D341Med (cell line): ENCODE results near the gene SHANK1.
A peak's percentile ranks its signal among the peaks of the same experiment; 100 is the strongest.

Experiments
- DNase-seq: peaks from one replicate; pipeline ENCODE4 v3.0.0; 2012; ENCODE audit warnings: low spot score

SHANK1 gene

DNA sequence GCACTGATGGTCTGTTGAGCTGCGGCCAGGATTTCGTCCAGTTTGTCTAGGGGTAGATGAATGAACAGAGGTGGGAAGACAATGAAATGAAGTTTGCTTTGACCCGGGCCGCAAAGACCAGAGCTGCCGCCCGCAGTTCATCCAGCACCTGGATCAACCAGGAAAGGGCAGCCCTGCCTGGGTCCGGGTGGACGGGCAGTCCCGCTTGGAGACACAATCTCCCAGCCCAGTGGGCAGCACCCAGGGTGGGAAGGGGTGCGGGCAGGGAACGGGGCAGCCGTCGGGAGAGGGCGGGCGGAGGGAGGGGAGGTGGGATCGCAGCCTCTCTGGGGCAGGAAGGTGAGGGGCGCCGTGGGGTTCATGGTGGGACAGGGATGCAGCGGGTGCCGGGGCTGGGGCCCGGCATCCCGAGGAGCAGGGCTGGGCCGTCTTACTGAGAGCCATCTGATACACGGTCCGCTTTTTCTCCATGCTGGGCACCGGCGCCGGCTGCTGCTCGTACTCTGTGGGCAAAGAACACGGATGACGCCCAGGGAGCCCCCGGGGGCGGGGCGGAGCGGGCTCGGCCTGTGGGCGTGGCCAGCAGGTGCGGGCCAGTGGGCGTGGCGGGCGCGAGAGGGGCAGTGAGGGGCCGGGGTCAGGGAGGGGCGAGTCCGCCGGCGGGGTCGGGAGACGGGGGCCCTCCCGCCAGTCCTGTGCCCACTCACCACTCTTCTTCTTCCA lies 33.1 kb downstream of the SHANK1 start:
- DNase-seq, result no peak

DNA sequence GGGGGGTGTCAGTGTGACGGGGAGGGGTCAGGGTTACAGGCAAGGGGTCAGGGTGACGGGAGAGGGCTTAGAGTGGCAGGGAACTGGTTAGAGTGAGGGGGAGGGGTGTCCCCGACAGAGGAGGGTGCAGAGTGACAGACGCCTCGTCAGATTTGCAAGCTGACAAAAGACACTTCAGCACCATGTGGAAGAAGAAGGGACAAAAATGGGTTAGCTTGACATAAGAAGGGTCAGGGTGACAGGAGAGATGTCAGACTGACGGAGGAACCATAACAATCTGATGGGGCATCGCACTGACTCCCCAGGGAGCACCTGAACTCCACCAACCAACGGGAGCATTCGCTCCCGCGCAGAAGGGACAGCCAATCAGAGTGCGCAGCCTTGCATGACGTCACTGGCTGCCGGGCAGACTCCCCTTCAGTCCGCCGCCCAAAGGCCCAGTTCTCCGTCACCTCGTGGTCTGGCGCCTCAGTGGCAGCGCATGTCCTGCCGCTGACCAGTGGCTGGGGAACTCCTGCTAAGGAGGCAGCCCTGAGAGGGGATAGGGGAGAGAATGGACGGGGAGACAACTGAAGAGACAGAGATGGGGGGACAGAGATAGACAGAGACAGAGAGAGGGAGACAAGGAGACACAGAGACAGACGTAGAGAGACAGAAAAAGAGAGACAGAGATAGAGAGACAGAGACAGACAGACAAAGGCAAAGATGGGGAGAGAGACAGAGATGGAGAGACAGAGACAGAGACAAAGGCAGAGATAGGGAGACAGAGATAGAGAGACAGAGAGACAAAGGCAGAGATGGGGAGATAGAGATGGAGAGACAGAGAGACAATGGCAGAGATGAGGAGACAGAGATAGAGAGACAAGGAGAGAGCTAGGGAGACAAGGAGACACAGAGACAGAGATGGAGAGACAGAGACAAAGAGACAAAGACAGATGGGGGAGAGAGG lies 40.2 kb downstream of the SHANK1 start:
- DNase-seq, result peak; percentile 94

DNA sequence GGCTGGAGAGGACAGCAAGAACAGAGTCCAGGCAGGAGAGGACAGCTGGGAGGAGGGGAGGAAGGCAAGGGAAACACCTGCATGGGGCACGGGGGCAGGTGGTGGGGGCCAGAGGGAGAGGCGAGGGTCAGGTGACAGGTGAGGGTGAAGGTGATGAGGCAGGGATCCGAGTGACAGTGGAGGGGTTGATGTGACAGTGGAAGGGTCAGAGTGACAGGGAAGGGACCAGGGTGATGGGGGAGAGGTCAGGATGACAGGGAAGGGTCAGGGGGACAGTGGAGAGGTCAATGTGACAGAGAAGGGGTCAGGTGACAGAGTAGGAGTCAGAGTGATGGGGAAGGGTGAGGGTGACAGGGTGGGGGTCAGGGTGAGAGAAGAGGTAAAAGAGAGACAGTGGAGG lies 41.3 kb downstream of the SHANK1 start:
- DNase-seq, result no peak

DNA sequence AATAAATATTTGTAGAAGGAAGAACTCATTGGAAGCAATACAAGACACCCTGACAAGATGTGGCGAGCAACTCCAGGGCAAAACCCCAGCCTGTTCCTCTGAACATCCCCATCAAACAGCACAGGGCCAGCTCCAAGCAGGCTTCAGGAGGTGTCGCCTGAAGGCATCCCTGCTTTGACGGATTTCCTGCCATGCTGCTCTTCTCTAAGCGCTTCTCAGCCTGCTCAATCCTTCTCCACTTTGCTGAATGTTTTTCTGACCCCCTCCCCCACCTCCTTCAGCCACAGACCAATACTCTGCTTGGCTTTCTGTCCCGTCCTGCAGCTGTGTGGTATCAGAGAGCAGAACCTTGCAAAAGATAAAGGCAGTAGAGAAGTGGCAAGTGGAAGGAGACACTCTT lies 42.0 kb downstream of the SHANK1 start:
- no peak for DNase-seq

DNA sequence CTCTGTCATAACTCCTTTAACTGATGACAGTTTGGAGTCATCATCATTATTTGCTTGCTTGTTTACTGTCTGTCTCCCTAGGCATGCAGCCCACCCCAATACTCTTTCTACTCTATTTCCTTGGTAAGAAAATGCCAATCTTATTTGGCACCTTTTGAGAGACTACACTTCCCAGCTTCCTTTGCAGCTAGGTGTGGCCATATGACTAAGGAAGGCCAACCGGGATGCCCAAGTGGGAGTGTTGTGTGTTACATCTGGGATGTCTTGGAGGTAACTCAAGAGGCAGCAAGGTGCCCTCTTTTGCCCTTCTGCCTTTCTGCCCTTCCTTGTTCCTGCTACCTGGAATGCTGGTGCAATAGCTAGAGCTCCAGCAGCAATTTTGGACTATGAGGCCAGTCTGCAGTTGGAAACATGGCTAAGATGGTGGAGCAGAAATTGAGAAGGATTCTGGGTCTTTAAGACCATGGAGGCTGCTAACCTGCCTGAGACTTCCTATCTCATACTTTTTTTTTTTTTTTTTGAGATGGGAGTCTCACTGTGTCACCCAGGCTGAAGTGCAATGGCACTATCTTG lies 42.9 kb downstream of the SHANK1 start:
- no peak for DNase-seq

DNA sequence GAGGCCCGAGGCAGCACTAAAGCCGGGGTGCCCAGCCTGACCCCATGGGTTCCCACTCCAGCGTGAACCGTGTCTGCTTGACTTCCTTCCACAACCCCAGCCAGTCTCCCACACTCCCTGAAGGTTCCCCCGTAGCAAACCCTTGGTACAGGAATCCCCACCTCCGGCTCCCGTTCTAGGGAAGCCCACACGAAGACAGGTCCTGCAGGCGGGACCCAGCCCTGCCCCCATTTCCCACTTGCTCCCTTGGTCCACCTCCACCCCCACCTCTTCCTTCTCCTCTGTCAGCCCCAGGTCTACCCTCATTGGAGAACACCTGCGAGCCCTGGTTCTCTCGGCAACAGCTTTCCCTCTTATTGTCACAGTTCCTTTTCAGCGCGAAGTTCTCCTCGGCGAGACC lies 46.5 kb downstream of the SHANK1 start:
- DNase-seq, result no peak

DNA sequence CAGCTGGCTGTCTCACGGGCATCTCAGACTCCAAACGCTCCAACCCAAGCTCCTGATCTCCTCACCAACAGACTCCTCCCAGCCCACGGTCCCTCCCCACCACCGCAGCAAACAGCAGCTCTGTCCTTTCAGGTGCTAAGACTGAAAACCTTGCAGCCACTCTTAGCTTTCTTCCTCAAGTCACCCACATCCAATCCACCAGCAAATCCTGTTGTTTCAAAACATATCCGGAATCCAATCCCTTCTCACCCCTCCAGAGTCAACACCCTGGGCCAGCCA lies 49.6 kb downstream of the SHANK1 start:
- DNase-seq, result no peak

DNA sequence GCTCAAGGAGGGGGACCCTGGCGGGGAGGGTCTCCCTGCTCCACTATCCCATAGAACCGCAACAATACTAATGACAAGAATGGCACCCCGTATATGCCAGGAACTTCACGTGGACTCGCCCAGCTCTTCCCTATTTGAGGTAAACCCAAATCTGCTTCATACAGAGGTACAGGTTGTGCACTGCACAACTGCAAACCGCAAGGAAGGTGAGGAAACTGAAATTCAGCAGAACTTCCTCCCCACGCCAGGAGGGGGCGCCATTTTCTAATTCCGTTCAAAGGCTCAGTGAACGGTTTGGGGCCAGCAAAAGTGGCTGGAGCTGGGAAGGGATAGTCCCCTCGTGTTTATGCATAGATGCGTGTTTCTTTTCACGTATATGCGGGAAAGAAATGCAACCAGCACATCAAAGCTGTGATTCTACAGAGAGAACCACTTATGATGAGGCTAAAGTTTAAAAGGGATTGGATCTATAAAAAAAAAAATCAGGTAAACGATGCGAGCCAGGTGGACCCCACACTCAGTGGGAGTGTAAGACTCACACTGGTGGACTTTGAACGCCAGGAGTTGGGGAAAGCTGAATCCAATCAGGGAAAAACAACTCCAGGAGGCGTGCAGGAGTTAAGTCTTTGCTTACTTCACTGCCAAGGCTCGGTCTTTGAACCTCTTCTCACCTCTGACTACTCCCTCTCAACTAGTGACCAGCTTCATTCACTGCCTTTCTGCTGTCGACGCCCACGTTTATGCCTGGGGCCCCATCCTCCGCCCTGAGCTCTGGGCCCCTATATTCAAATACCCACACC lies 50.1 kb downstream of the SHANK1 start:
- peak; percentile 64 for DNase-seq

DNA sequence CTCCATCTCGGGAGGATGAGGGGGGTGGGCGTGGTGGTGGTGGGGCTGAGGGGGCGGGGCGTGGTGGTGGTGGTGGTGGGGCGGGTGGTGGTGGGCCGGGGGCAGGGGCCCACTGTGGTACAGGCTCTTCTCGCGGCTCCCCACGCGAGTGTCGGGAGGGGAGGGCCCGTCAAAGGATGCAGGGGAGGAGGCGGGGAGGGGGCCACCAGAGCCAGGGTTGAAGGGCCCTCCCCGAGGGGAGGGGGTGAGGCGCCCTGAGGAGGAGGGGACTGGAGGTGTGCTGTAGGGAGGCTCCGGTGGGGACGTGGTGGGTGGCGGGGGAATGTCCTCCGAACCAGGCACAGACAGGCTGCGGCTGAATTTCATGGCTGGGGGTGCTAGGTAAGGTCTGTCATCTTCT lies 50.7 kb downstream of the SHANK1 start:
- DNase-seq, result no peak

DNA sequence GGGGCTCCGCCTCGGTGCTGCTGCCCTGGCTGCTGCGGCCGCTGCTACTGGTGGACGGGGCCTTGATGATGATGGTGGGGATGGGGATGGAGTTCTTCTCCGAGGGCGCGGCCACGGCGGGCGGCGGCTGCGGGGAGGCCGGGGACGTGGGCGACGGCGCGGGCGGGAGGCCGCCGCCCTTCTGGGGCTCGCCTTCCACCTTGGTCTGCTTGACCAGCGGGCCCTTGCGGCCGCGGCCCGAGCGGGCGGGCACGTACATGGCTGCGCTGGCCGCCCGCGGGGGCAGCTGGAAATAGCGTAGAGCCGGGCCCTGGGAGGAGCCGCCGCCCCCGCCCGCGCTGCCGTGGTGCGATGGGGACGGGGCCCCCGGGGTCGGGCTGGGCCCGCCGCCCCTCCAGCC lies 51.2 kb downstream of the SHANK1 start:
- no peak for DNase-seq

DNA sequence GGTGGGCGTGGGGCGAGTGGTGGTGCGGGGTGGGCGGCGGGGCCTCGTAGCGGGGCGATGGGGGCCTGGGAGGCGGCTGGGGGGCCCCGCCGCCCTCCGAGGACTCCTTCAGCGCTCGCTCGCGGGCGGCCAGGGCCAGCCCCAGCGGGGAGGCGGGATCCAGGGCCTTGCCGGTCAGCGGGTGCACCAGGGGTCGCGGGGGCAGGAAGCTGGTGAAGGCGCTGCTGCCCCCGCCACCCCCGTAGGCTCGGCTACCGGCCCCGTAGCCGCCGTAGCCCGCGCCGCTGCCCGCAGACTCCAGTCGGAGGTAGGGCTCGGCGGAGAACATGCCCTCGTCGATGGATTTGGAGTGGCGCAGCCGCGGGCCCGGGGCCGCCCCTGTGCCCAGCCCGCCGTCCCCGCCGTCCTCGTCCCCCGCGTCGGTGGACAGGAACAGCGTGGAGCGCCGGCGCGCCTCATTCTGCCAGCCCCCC lies 51.8 kb downstream of the SHANK1 start:
- no peak for DNase-seq

DNA sequence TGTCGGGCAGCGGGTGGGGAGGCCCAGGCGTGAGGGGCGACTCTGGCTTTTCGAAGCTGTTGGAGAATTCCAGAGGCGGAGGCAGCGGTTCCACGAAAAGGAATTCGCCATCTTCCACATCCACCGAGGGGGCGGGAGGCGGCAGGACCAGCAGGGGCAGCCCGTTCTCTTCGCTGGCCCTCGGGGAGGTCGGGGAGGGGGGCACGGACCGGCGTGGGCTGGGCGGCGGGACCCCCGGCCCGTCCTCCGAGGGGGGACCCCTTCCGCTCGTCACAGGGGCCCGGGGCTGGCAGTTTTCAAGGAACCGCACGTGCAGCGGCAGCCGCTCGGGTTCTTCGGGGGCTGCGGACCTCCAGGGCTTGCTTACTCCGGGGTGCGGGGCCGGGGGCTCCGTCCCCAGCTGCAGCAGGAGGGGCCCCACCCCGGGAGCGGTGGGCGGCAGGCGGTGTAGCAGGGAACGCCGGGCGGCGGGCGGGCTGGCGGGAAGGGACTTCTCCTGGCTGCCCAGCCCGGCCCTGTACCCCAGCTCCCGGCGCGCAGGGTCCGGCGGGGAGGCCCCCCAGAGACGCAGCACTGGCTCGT lies 52.3 kb downstream of the SHANK1 start:
- no peak for DNase-seq

DNA sequence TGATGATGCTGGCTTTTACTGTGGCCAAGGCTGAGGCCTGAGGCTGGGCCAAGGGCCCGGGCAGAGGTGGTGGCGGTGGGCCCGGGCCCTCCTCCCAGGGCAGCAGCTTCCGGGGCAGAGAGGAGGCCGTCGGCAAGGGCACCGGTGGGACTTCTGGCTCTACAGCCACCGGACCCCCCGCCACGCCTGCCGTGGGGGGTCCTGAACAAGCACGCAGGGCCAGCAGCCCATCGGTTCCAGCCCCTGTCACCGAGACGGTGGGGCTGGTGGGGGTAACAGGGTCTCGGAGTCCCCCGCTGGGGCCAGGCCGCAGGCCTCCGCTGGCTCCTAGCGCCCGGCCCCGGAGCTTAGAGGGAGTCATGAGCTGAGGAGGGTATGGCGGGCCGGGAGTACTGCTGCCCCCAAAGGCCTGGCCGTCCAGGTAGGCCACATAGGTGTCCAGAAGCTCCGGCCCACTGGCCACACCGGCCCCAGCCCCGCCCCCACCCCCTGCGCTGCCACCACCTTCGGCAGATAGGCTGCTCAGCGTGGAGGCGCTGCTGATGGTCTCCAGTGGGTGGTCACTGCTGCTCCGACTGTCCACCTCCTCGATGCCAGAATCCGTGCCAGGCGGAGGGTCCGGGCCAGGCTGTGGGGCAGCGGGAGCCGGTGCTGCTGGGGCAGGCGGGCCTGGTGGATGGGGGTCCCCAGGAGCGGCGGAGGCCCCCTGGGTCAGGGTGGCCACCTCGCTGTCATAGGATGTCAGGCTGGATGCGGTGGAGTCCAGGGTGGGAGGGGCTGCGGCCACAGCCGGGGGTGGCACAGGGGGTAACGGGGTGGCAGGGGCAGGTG lies 53.0 kb downstream of the SHANK1 start:
- DNase-seq, result no peak

DNA sequence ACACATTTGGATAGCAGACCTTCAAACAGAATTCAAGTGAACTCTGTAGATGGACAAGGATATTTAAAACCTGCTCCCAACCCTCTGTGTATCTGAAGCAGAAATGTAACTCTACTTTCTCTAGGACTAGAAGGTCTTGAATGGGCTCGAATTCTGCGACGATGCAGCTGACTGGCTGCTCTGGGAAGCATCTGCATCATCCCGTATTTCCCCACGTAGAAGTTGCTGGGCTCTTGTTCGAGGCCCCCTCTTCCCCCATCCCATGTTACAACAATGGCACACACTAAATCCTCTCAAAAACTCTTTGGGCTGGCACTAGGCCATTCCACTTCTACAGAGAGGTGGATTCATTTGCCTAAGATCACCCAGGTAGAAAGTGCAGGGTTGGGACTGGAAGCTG lies 55.4 kb downstream of the SHANK1 start:
- DNase-seq, result no peak

DNA sequence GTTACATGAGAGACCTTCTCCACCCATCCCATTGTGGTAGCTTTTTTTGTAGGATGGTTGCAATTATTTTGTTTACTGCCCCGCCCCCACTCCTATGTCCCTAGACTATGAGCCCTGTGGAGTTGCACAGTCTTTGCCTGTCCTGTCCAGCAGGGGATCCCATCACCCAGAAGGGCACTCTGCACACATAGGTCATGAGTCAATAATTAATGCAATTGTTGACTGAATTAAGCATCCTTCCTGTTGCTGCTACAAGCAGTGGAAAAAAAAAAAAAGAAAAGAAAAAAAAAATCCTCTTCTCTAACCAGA lies 56.2 kb downstream of the SHANK1 start:
- DNase-seq, result no peak

DNA sequence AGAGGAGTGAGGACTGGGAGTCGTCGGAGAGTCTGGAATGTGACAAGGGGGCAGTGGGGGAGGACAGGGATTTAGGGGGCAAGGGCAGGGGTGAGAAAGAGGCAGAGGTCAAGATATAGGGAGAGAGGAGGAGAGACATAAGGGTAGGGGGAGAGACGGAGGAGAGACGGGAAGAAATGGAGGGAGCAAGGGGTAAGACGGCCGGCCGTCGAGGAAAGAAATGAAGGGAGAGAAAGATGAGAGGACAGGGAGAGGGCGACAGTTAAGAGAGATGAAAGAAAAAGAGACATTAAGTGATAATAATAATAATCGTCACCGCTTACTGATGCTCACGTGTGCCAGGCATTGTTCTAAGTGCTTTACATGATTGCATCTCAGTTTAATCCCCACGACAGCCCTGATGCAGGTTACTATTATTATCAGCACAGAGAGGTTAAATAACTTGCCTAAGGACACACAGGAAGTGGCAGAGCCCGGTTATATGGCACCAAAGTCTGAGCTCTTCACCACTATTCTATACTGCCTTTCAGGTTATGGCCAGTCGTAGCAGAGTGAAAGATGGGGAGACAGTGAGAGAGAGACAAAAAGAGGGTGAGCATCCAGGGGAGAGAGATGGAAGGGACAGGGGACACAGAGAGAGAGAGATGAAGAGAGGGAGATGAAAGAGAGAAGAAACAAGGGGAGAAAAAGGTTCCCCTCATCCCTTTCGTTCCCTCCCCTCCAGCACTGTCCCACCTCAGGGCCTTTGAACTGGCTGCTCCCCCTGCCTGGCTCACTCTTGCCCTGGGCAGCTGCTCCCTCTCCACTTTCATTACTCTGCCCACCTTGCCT lies 56.7 kb downstream of the SHANK1 start:
- no peak for DNase-seq

DNA sequence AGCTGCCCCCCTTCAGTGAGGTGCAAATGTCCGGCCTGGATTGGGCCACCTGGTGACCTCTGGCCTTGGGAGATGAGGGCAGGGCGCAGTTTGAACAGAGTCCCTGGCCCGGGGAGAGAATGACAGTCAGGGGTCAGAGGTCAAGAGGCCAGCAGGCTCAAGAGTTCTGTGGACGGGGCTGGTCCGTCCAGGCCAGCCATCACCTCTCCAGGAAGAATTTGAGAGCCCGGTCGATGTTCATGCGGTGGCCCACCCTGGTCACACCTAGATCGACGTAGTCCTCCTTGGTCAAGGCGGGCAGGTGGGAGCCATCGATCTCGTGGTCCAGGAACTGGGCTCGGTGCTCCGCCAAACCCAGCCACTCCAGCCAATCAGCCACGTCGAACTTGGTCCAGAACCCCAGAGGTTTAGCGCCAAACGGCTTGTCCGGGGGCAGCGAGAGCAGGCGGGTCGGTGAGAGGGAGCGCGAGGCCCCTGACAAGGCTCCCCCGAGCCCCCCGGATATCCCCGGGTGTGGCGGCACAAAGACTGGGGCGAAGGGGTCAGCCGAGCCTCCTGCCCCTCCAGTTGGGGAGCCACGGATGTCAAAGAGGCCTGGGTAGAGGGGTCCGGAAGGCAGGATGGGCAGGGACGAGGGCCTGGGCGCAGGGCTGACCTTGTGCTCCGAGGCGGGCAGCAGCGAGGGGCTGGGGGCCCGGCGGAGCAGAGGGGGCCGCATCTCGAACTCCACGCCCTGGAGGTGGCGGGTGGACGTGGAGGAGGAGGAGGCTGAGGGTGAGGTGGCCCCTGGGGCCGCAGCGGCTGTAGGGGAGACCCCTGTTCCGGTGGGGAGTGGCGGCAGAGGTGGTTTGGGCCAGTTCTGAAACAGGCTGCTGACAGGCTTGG lies 57.6 kb downstream of the SHANK1 start:
- no peak for DNase-seq

DNA sequence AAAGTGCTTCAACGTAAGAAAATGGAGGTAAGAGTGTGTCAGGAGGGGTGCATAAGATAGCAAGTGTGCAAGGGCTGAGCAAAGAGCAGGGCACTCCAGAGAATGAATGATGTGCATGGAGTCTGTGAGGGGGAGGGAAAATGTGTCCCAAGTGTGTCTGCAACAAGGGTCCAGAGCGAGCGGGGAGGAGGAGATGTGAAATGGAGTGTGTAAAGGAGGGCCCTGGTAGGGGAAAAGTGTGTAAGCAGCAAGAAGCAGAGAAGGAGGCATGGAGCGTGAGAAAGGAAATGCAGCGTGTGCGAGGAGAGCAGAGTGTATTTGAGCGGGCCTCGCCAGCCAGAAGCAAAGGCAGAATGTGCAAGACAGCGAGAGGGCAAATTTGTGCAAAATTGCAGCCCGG lies 58.6 kb downstream of the SHANK1 start:
- no peak for DNase-seq

DNA sequence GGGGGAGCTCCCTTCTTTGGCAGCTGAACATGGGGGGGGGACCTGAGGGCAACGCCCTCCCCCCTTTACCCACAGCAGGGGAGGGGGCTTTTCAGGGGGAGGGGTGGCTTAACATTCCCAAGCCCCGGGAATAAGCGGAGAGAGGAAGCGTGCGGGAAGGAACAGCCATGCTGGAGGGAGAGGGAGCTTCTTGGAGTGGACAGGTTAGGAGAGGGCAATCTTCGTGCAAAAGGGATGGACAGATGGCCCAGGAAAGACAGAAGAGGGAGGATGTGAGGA lies 59.6 kb downstream of the SHANK1 start:
- DNase-seq, result no peak
